H1 (cell line): Measurements from ENCODE around the gene DHX38. TPM values are rescaled to one million over a fixed set of nuclear protein-coding genes. Genes with fewer than 3 reads are reported as not detected.

Experiments
- CTCF ChIA-PET: fragments of 300-600 bp; sonication (Branson Sonifier 250); formaldehyde crosslinking; loops from one replicate; lab custom pipeline; 2021; ENCODE audit not compliant: partially characterized antibody; lab: Charles Lee
- POLR2A ChIA-PET: fragments of 300-600 bp; sonication (Branson Sonifier 250); formaldehyde crosslinking; loops from one replicate; lab custom pipeline; 2021; ENCODE audit warnings: inconsistent platforms; ENCODE audit not compliant: partially characterized antibody; lab: Charles Lee
- DNase-seq, 2 experiments: peaks; one replicate each; pipeline versions ENCODE4 v3.0.0 to v3.0.0-alpha.2; 2010 to 2022; ENCODE audit warnings: low spot score in 2 of 2, low read depth in 1 of 2, mixed read lengths in 1 of 2
- FAIRE-seq: peaks from 2 replicates; lab custom pipeline; 2011; peaks lifted over from hg19 to GRCh38; lab: Jason Lieb, UNC
- H2AFZ ChIP-seq: 2 replicates; pipeline ENCODE4 v1.8.1; 2012; ENCODE audit warnings: low read length, inconsistent platforms
- H2AK5ac ChIP-seq: 2 replicates; pipeline ENCODE4 v1.6.1; 2013; ENCODE audit warnings: low read depth, low read length
- H2BK120ac ChIP-seq: replicated peaks from 2 replicates; pipeline ENCODE3; 2013; ENCODE audit warnings: low read depth, low read length, inconsistent platforms
- H2BK12ac ChIP-seq: 2 replicates; pipeline ENCODE4 v1.6.1; 2013; ENCODE audit warnings: low read depth, low read length
- H2BK15ac ChIP-seq: 2 replicates; pipeline ENCODE4 v1.6.1; 2013; ENCODE audit warnings: low read length
- H2BK20ac ChIP-seq: 2 replicates; pipeline ENCODE4 v1.6.1; 2013; ENCODE audit warnings: low read length
- H2BK5ac ChIP-seq: 2 replicates; pipeline ENCODE4 v1.6.1; 2013; ENCODE audit warnings: low read depth, low read length
- H3K14ac ChIP-seq: 2 replicates; pipeline ENCODE4 v1.6.1; 2013; ENCODE audit warnings: inconsistent platforms; ENCODE audit not compliant: insufficient read length
- H3K18ac ChIP-seq: 2 replicates; pipeline ENCODE4 v1.6.1; 2013; ENCODE audit warnings: low read length; ENCODE audit errors: extremely low read depth
- H3K23ac ChIP-seq: 2 replicates; pipeline ENCODE4 v1.6.1; 2013; ENCODE audit warnings: inconsistent platforms; ENCODE audit not compliant: insufficient read length
- H3K23me2 ChIP-seq: 2 replicates; pipeline ENCODE4 v1.6.1; 2013; ENCODE audit warnings: low read depth, low read length
- H3K27ac ChIP-seq: 2 replicates; pipeline ENCODE4 v1.6.1; 2011; ENCODE audit warnings: low read depth, low read length, inconsistent platforms
- H3K27me3 ChIP-seq, 4 experiments: replicated peaks in 1 of 4; 1 replicate in 1 of 4; 2 replicates in 3 of 4; pipeline versions ENCODE4 v1.6.1 to v1.8.1; 2011 to 2013; ENCODE audit warnings: low read length in 3 of 4, mild to moderate bottlenecking in 3 of 4, inconsistent platforms in 2 of 4, mixed read lengths in 2 of 4, moderate library complexity in 1 of 4; ENCODE audit not compliant: control insufficient read depth in 3 of 4, insufficient read depth in 3 of 4; ENCODE audit errors: extremely low read depth in 1 of 4
- H3K36me3 ChIP-seq, 4 experiments: 2 replicates each; pipeline versions ENCODE4 v1.6.1 to v1.8.1; 2011 to 2013; ENCODE audit warnings: mild to moderate bottlenecking in 4 of 4, low read length in 3 of 4, moderate library complexity in 2 of 4, control low read depth in 1 of 4, inconsistent platforms in 1 of 4; ENCODE audit not compliant: insufficient read depth in 4 of 4, control insufficient read depth in 2 of 4
- H3K4ac ChIP-seq: replicated peaks from 2 replicates; pipeline ENCODE3; 2013; ENCODE audit warnings: low read length, low read depth, mixed read lengths, inconsistent platforms; ENCODE audit not compliant: insufficient read length
- H3K4me1 ChIP-seq, 4 experiments: replicated peaks in 1 of 4; 1 replicate in 1 of 4; 2 replicates in 3 of 4; pipeline versions ENCODE4 v1.6.1 to v1.8.1; 2011 to 2013; ENCODE audit warnings: low read length in 3 of 4, inconsistent platforms in 2 of 4, mixed read lengths in 1 of 4; ENCODE audit not compliant: insufficient read depth in 4 of 4, control insufficient read depth in 3 of 4
- H3K4me2 ChIP-seq, 2 experiments: 2 replicates each; pipeline versions ENCODE4 v1.6.1 to v1.8.1; 2011 to 2013; ENCODE audit warnings: low read depth in 2 of 2, low read length in 2 of 2, control low read depth in 1 of 2, inconsistent platforms in 1 of 2, mild to moderate bottlenecking in 1 of 2; ENCODE audit not compliant: insufficient read depth in 1 of 2
- H3K4me3 ChIP-seq, 4 experiments: fragments of 200-600, 300-600 bp in 1 of 4; sonication (generic), shearing (Covaris generic), sonication (Bioruptor Twin) in 1 of 4; 2 replicates each; pipeline versions ENCODE4 v1.5.1 to v1.8.1; 2011 to 2016; ENCODE audit warnings: low read length in 4 of 4, low read depth in 3 of 4, control low read depth in 2 of 4, inconsistent platforms in 2 of 4, mild to moderate bottlenecking in 2 of 4, mixed read lengths in 1 of 4, moderate library complexity in 1 of 4; ENCODE audit not compliant: insufficient read depth in 2 of 4; ENCODE audit errors: extremely low read depth in 1 of 4
- H3K56ac ChIP-seq: replicated peaks from 2 replicates; pipeline ENCODE3; 2013; ENCODE audit warnings: low read depth, mild to moderate bottlenecking, mixed read lengths, low read length, inconsistent platforms; ENCODE audit not compliant: insufficient read length
- H3K79me1 ChIP-seq: 2 replicates; pipeline ENCODE4 v1.6.1; 2013; ENCODE audit warnings: low read depth, low read length, control low read depth
- H3K79me2 ChIP-seq, 2 experiments: 2 replicates each; pipeline versions ENCODE4 v1.6.1 to v1.8.1; 2012 to 2013; ENCODE audit warnings: low read length in 2 of 2, mild to moderate bottlenecking in 2 of 2, inconsistent platforms in 1 of 2; ENCODE audit not compliant: insufficient read depth in 2 of 2, control insufficient read depth in 1 of 2
- H3K9ac ChIP-seq, 4 experiments: replicated peaks in 1 of 4; 1 replicate in 1 of 4; 2 replicates in 3 of 4; pipeline versions ENCODE4 v1.6.1 to v1.8.1; 2011 to 2013; ENCODE audit warnings: low read depth in 3 of 4, low read length in 3 of 4, control low read depth in 2 of 4, mild to moderate bottlenecking in 2 of 4, moderate library complexity in 2 of 4, inconsistent platforms in 1 of 4; ENCODE audit errors: extremely low read depth in 1 of 4
- H3K9me3 ChIP-seq, 2 experiments: 2 replicates each; pipeline versions ENCODE4 v1.6.1 to v1.8.1; 2012 to 2013; ENCODE audit warnings: mild to moderate bottlenecking in 2 of 2, moderate library complexity in 2 of 2, control low read depth in 1 of 2, inconsistent platforms in 1 of 2, low read depth in 1 of 2, low read length in 1 of 2, mixed read lengths in 1 of 2; ENCODE audit not compliant: insufficient read depth in 2 of 2
- H4K20me1 ChIP-seq, 2 experiments: replicated peaks in 1 of 2; 2 replicates each; pipeline versions ENCODE3 to v1.8.1; 2011 to 2013; ENCODE audit warnings: inconsistent platforms in 2 of 2, low read length in 2 of 2, mild to moderate bottlenecking in 1 of 2; ENCODE audit not compliant: insufficient read depth in 2 of 2, control insufficient read depth in 1 of 2
- H4K5ac ChIP-seq: 2 replicates; pipeline ENCODE4 v1.6.1; 2013; ENCODE audit warnings: low read length, low read depth, mixed read lengths, inconsistent platforms; ENCODE audit not compliant: insufficient read length
- H4K8ac ChIP-seq: 2 replicates; pipeline ENCODE4 v1.8.0; 2013; ENCODE audit warnings: mild to moderate bottlenecking, moderate library complexity, low read length, inconsistent platforms; ENCODE audit not compliant: insufficient read depth; ENCODE audit errors: extremely low read depth
- H4K91ac ChIP-seq: replicated peaks from 2 replicates; pipeline ENCODE3; 2013; ENCODE audit warnings: low read length, mixed read lengths, inconsistent platforms; ENCODE audit not compliant: insufficient read length
- CEBPB ChIP-seq: IDR thresholded peaks from 2 replicates; pipeline ENCODE4 v1.6.1; 2012; ENCODE audit warnings: low read depth, low read length
- CREB1 ChIP-seq: IDR thresholded peaks from 2 replicates; pipeline ENCODE4 v1.6.1; 2012; ENCODE audit warnings: inconsistent platforms
- EGR1 ChIP-seq: IDR thresholded peaks from 2 replicates; pipeline ENCODE4 v1.6.1; 2011; ENCODE audit warnings: low read depth, low read length, borderline replicate concordance
- SIX5 ChIP-seq: IDR thresholded peaks from 2 replicates; pipeline ENCODE4 v1.6.1; 2011; ENCODE audit warnings: mild to moderate bottlenecking, low read depth, low read length
- SP4 ChIP-seq: IDR thresholded peaks from 2 replicates; pipeline ENCODE4 v1.6.1; 2012; ENCODE audit warnings: low read length, inconsistent platforms
- TEAD4 ChIP-seq: IDR thresholded peaks from 2 replicates; pipeline ENCODE4 v1.6.1; 2012; ENCODE audit warnings: low read depth, low read length, inconsistent platforms, mixed read lengths
- WGBS, 2 experiments: shearing (Covaris generic) in 1 of 2; methylation state at CpG; one replicate each; pipeline versions ENCODE4 v1.1.6 to v1.1.7; 2013 to 2015; ENCODE audit warnings: low lambda C conversion rate in 2 of 2, mixed read lengths in 2 of 2, inconsistent platforms in 1 of 2, low coverage in 1 of 2, missing lambda C conversion rate in 1 of 2; ENCODE audit not compliant: insufficient replicate concordance in 2 of 2, insufficient coverage in 1 of 2, insufficient read length in 1 of 2; ENCODE audit errors: extremely low coverage in 1 of 2, missing lambda C conversion rate in 1 of 2; 5-methylcytosine and 5-hydroxymethylcytosine counted together
- polyA plus RNA-seq, 7 experiments: library from polyadenylated mRNA; depleted of rRNA in 3 of 7; stranded (reverse) in 5 of 7; unstranded in 2 of 7; fragments of >200 nt in 5 of 7; fragments of 200-250 nt in 2 of 7; gene quantifications; 1 replicate in 5 of 7; 2 replicates in 1 of 7; 4 replicates in 1 of 7; pipeline versions ENCODE4 v1.2.1 to v1.2.3, GENCODE V29; 2011 to 2013; ENCODE audit warnings: missing spikeins in 2 of 7, mixed read lengths in 2 of 7
- total RNA-seq: library from RNA; stranded (reverse); fragmentation: NEBNext Ultra II Directional; extraction: Animal tissue kit (Norgen Biotek cat#: 25700); gene quantifications from 2 replicates; pipeline ENCODE4 v1.2.1, GENCODE V29; 2021

The DHX38 gene
- total and polyA plus RNA-seq, 2 of the 8 experiments (the other 6 are each of a cell fraction or from before 2014, with no cell fraction given), result 27.3 to 53.5 TPM

DNA sequence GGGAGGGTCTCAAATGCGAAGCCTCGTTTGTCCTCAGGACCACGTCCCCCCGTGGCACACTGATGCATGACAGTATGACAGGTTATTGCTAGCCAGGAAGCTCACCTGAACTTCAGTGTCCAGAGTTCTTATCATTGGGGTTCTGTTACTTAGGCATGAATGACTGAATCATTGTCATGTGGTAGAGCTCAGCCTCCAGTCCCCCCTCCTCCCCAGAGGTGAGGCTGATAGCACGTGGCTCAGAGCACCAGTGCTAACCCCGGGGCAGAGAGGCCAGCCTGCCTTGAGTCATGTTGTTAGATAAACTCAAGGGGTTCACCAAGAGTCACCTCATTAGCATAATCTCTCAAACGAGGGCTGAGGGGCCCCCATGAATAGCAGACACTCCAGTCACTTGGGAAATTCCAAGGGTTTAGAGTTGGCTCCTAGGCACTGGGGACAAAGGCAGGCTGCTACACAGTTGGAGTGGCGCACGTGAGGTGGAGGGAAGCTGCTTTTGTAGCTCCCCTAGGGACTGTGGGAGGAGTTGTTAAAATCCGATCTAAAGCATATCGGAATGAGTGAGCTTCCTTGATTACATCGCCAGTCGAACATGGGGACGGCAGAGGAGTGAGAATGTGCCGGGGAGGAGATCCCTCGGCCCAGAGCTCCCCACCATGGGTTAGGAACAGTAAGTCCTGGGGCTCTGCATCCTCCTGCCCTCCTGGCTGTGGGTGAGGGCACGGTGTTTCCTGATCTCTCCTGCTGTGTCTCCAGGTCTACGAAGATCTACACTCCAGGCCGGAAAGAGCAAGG, 18.2 kb downstream of the DHX38 start:
- H2BK20ac ChIP-seq, result no peak overlapping the region
- H3K14ac ChIP-seq, result no peak overlapping the region
- no peak for DNase-seq
- WGBS, 2 experiments, result 94% methylated on average over 19 of the region's 19 CpGs; no CpG with 5 or more reads in 1 of the 2 experiments
- ChIA-PET CTCF (interaction anchor here (0.6 to 2.3 kb wide), 7 partner anchors 9 to 707 kb away, joined by 3 to 8 read pairs (median 5); no protein-coding TSS in a partner anchor), POLR2A (interaction anchor here (1.3 to 2.7 kb wide), 2 partner anchors 13 to 18 kb away, joined by 4 to 8 read pairs; partner anchors contain the start of genes DHX38 and TXNL4B)
- H3K9ac ChIP-seq, result no peak overlapping the region
- H3K4me3 ChIP-seq, result no peak overlapping the region
- H3K9me3 ChIP-seq, result no peaks in the 10 kb centered on the region
- H4K8ac ChIP-seq, result no peak overlapping the region
- no peak overlapping the region for H4K5ac ChIP-seq
- no peak overlapping the region for H2BK120ac ChIP-seq
- no peaks in the 10 kb centered on the region for H3K4me1 ChIP-seq
- no peak overlapping the region for H2BK12ac ChIP-seq
- no peak overlapping the region for H2BK15ac ChIP-seq
- no peak overlapping the region for H3K56ac ChIP-seq
- no peaks in the 10 kb centered on the region for H4K20me1 ChIP-seq
- H3K36me3 ChIP-seq, result peaks cover 21 to 48% (median 43%) of the 10 kb centered on the region in 4 experiments
- no peaks in the 10 kb centered on the region for H3K23me2 ChIP-seq
- H2AK5ac ChIP-seq, result no peak overlapping the region
- no peak overlapping the region for H3K4ac ChIP-seq
- no peaks in the 10 kb centered on the region for H3K27me3 ChIP-seq
- FAIRE-seq, result no peak
- H2AFZ ChIP-seq, result no peak overlapping the region
- no peak overlapping the region for H3K27ac ChIP-seq
- H3K79me1 ChIP-seq, result no peaks in the 10 kb centered on the region
- H3K23ac ChIP-seq, result no peak overlapping the region
- no peak overlapping the region for H3K18ac ChIP-seq
- TF ChIP-seq SIX5 (no peak), TEAD4 (no peak), EGR1 (no peak), CREB1 (no peak), SP4 (no peak), CEBPB (no peak)
- no peak overlapping the region for H3K4me2 ChIP-seq
- no peaks in the 10 kb centered on the region for H3K79me2 ChIP-seq
- no peak overlapping the region for H2BK5ac ChIP-seq
- no peak overlapping the region for H4K91ac ChIP-seq
